ENCODE measurements around the gene TEX38.
"Not testable (repeated sequence)": the region's sequence is repeated elsewhere in the genome, so short reads cannot be mapped to it uniquely, and the experiment has no call there.

The TEX38 gene

GRCh38 chr1:46689897-46690296 lies 18.2 kb downstream of the TEX38 start:
- DNase-seq, result no peak

GRCh38 chr1:46690931-46691421 lies 19.3 kb downstream of the TEX38 start:
- no peak for DNase-seq

DNA sequence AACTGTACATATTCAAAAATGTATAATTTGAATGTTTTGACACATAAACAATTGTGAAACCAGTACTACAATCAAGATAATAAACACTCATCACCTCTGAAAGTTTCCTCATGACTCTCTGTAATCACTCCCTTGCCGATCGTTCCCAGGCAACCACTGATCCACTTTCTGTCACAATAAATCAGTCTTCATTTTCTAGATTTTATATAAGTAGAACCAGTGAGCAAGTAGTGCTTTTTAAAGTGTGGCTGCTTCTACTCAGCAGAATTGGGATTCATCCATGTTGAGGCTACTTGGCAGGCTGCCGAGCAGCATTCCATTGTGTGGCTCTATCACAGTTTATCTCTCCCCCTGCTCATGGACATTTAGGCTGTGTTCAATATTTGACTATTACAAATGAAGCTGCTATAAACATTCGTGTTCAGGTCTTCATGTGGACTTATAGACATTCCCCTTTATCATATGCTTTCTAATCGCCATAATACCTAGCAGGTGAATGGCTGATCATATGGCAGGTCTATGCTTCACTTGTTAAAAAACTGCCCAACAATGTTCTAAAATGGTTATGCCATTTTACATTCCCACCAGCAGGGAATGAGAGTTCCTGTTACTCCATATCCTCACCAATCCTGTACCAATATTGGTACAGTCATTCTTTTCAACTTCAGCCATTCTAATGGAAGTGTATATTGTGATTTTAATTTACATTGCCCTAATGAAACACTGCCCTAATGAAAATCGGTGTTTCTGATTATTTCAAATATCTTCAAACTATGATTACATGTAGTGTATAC lies 20.5 kb downstream of the TEX38 start:
- DNase-seq, result no peak

GRCh38 chr1:46692811-46693770 lies 21.4 kb downstream of the TEX38 start:
- DNase-seq, result no peak

DNA sequence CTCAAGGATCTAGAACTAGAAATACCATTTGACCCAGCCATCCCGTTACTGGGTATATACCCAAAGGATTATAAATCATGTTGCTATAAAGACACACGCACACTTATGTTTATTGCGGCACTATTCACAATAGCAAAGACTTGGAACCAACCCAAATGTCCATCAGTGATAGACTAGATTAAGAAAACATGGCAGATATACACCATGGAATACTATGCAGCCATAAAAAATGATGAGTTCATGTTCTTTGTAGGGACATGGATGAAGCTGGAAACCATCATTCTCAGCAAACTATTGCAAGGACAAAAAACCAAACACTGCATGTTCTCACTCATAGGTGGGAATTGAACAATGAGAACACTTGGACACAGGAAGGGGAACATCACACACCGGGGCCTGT lies 23.0 kb downstream of the TEX38 start:
- DNase-seq, result not testable (repeated sequence)

DNA sequence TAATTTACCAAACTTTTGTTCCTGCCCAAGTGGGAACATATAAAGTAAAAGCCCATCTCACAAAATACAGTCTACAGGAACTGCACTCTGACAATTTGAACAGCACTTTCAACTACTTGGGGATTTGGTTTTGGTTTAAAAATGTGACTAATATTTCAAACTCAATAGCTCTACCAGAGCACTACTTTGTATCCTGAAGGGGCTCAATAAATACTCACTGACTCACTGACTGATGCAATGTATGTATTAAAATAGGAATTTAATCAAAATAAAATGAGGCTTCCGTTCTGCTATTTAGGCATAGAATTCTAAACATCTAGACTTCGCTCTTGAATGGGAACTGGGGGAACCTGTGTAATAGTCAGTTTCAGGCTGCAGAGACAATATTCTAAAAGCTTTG lies 25.4 kb downstream of the TEX38 start:
- no peak for DNase-seq

GRCh38 chr1:46699666-46700065 lies 28.0 kb downstream of the TEX38 start:
- DNase-seq, result no peak

- no peak for DNase-seq
Observed at GRCh38 chr1:46703927-46704641, 32.4 kb downstream of the TEX38 start.

- DNase-seq, result no peak
Observed at GRCh38 chr1:46705408-46705807, 33.8 kb downstream of the TEX38 start.

DNA sequence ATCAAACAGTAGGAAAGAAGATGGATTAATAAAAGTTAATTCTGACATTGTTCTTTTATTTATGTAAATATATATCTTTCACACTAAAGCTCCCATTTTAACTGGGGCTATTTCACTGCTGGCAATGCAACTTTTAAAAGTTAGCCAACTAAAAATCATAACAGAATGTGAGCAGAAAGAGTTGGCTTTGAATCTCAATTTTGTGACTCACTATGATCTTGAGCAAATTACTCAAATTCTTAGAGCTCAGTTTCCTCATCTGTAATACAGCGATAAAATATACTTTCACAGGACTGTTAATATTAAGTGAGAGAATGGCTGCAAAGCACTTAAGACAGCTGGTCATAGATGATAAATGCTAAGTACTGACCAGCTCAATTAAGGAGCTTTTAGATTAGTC lies 36.5 kb downstream of the TEX38 start:
- no peak for DNase-seq

GRCh38 chr1:46714976-46715375 lies 43.3 kb downstream of the TEX38 start:
- no peak for DNase-seq

- DNase-seq, result no peak
Observed at GRCh38 chr1:46717654-46718053, 46.0 kb downstream of the TEX38 start.

DNA sequence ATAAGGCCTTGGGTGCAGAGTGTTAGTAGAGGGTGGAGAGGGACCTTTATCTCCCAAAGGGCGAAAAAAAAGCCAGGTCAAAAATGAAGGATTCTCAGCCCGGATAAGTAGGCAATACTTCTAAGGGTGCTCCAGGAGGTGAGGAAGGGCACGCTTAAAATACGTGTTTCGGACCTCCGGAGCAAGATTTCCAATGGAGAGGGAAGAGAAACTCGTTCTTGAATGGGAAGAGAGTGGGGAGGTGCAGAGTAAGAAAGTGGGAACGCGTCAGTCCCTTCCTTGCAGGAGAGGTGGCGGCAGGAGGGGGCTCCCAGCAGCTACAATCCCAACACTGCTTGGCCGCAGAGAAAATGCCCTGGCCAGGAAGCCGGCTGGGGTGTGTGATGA lies 46.7 kb downstream of the TEX38 start:
- DNase-seq, result no peak

- peak; percentile 89 for DNase-seq
Observed at GRCh38 chr1:46718727-46719622, 47.3 kb downstream of the TEX38 start, which contains the start of gene EFCAB14. TSS of gene EFCAB14 (minus strand) at chr1:46719114. CDS start at chr1:46718087, 1,027 bp downstream.

- no peak for DNase-seq
Observed at GRCh38 chr1:46719689-46720088, 48.0 kb downstream of the TEX38 start.

GRCh38 chr1:46720319-46720718 lies 48.7 kb downstream of the TEX38 start:
- DNase-seq, result not testable (repeated sequence)

- DNase-seq, result no peak
Observed at GRCh38 chr1:46721204-46721603, 49.5 kb downstream of the TEX38 start.

GRCh38 chr1:46721686-46722205 lies 50.1 kb downstream of the TEX38 start:
- no peak for DNase-seq
